Ishikawa (cell line): Measurements from ENCODE around the gene CBLB.

Experiments
- CEBPB ChIP-seq: IDR thresholded peaks from 2 replicates; pipeline ENCODE4 v1.6.1; 2012
- CREB1 ChIP-seq: IDR thresholded peaks from 2 replicates; pipeline ENCODE4 v1.6.1; 2012; ENCODE audit warnings: low read depth
- EGR1 ChIP-seq: IDR thresholded peaks from 2 replicates; pipeline ENCODE4 v1.6.1; 2012
- EP300 ChIP-seq: IDR thresholded peaks from 2 replicates; pipeline ENCODE4 v1.6.1; 2012; ENCODE audit warnings: borderline replicate concordance
- FOXM1 ChIP-seq: IDR thresholded peaks from 2 replicates; pipeline ENCODE4 v1.6.1; 2012; ENCODE audit warnings: low read depth, borderline replicate concordance
- NFIC ChIP-seq: IDR thresholded peaks from 2 replicates; pipeline ENCODE4 v1.6.1; 2012
- RAD21 ChIP-seq: IDR thresholded peaks from 2 replicates; pipeline ENCODE4 v1.6.1; 2012; ENCODE audit warnings: low read depth
- TAF1 ChIP-seq: IDR thresholded peaks from 2 replicates; pipeline ENCODE4 v1.6.1; 2012; ENCODE audit warnings: low read depth, mild to moderate bottlenecking
- TCF12 ChIP-seq: IDR thresholded peaks from 2 replicates; pipeline ENCODE4 v1.6.1; 2012; ENCODE audit warnings: low read depth
- TEAD4 ChIP-seq: IDR thresholded peaks from 2 replicates; pipeline ENCODE4 v1.6.1; 2012
- YY1 ChIP-seq: IDR thresholded peaks from 2 replicates; pipeline ENCODE4 v1.6.1; 2012; ENCODE audit warnings: low read depth
- ZBTB7A ChIP-seq: IDR thresholded peaks from 2 replicates; pipeline ENCODE4 v1.6.1; 2012; ENCODE audit warnings: low read depth
- TF ChIP-seq, protein P1 (sequence below): IDR thresholded peaks from 2 replicates; pipeline ENCODE4 v1.6.1; 2012
- TF ChIP-seq, protein P2 (sequence below): IDR thresholded peaks from 2 replicates; pipeline ENCODE4 v1.6.1; 2012
- TF ChIP-seq, protein P3 (sequence below): IDR thresholded peaks from 2 replicates; pipeline ENCODE4 v1.6.1; 2012; ENCODE audit warnings: low read depth, mild to moderate bottlenecking

CBLB gene

DNA sequence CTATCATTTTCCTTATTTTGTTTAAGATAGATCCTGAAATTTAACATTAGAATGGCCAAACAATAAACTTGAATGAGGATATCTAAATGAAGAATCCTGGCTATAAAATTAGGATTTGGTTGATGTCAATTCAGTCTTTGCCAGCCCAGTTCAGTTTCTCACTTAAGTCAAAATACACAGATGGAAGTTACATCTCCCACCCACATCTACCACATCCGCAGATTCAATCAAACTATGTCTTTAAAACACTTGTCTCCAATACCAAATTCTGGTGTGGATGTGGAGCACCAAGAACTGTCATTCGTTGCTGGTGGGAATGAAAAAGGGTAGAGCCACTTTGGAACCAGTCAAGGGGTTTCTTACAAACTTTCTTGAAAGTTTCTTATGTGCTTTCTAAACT lies 18.2 kb downstream of the CBLB start:
- TF ChIP-seq EP300 (no peak), YY1 (no peak), FOXM1 (no peak), EGR1 (no peak), TAF1 (no peak)
- TF ChIP-seq, protein P1, sequence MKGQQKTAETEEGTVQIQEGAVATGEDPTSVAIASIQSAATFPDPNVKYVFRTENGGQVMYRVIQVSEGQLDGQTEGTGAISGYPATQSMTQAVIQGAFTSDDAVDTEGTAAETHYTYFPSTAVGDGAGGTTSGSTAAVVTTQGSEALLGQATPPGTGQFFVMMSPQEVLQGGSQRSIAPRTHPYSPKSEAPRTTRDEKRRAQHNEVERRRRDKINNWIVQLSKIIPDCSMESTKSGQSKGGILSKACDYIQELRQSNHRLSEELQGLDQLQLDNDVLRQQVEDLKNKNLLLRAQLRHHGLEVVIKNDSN: no peak
- TF ChIP-seq, protein P2, sequence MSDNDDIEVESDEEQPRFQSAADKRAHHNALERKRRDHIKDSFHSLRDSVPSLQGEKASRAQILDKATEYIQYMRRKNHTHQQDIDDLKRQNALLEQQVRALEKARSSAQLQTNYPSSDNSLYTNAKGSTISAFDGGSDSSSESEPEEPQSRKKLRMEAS: no peak

DNA sequence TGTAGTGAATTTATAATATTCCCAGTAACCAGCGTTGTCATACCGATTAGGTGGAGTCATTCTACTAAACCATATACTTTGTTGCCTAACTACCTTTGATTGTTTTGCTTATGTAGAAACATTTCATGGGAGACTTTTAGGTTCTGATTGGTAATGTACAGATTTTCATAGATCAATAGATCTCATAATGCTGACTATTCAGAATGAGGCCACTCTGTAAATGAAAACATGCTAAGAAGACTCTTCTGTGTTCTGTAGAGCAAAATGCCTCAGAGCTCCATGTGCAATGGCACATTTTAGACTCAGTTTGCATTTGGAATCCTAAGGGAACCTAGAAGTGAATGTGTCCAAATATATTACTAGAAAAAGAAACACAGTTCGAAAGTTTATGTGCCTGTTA lies 20.0 kb downstream of the CBLB start:
- TF ChIP-seq ZBTB7A (no peak), YY1 (no peak), EGR1 (no peak)
- TF ChIP-seq, protein P3, sequence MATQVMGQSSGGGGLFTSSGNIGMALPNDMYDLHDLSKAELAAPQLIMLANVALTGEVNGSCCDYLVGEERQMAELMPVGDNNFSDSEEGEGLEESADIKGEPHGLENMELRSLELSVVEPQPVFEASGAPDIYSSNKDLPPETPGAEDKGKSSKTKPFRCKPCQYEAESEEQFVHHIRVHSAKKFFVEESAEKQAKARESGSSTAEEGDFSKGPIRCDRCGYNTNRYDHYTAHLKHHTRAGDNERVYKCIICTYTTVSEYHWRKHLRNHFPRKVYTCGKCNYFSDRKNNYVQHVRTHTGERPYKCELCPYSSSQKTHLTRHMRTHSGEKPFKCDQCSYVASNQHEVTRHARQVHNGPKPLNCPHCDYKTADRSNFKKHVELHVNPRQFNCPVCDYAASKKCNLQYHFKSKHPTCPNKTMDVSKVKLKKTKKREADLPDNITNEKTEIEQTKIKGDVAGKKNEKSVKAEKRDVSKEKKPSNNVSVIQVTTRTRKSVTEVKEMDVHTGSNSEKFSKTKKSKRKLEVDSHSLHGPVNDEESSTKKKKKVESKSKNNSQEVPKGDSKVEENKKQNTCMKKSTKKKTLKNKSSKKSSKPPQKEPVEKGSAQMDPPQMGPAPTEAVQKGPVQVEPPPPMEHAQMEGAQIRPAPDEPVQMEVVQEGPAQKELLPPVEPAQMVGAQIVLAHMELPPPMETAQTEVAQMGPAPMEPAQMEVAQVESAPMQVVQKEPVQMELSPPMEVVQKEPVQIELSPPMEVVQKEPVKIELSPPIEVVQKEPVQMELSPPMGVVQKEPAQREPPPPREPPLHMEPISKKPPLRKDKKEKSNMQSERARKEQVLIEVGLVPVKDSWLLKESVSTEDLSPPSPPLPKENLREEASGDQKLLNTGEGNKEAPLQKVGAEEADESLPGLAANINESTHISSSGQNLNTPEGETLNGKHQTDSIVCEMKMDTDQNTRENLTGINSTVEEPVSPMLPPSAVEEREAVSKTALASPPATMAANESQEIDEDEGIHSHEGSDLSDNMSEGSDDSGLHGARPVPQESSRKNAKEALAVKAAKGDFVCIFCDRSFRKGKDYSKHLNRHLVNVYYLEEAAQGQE: no peak

DNA sequence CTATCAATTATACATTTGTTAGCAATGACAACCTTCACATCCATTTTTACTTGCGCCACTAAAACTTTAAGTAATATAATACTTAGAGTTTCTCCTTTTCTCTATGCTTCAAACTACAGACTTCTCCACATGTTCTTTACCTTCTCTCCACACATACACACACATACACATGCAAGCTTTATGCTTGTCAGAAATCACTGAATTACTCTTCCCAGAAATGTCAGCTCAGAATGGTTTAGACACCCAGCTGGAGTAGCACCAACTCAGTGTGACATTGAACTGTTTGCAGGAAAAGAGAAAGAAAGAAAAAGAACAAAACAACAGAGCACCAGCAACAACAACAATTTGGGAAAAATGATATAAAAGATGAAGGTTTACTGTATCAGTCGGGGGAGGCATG lies 20.9 kb downstream of the CBLB start:
- TF ChIP-seq TCF12: no peak
- TF ChIP-seq NFIC: no peak
- no peak for TF ChIP-seq TAF1
- TF ChIP-seq CREB1: no peak
- TF ChIP-seq YY1: no peak
- TF ChIP-seq, protein P1: no peak
- no peak for TF ChIP-seq CEBPB
- TF ChIP-seq EGR1: no peak
- TF ChIP-seq FOXM1: no peak
- no peak for TF ChIP-seq TEAD4
- no peak for TF ChIP-seq RAD21
- no peak for TF ChIP-seq ZBTB7A
- no peak for TF ChIP-seq EP300
- TF ChIP-seq, protein P2: no peak

DNA sequence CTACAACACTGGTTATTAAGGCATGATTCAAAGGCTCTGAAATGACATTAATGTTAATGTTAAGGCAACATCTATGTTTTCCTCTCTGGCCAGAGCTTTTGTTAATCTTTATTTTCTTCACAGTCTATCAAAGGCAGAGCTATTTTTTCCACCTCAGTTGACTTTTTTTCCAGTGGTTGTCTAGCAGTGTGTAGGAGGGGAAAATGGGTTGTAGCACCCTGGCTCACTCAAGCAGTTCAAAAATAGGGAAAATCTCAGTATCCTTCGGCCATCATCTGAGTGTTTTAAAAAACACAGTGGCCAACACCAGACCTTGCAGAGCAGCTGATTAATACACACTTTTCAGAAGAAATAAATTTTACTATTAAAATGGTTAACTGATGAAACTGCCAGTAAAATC lies 21.4 kb downstream of the CBLB start:
- TF ChIP-seq, protein P3: no peak
- TF ChIP-seq NFIC (no peak), TEAD4 (no peak), YY1 (no peak), RAD21 (no peak), CEBPB (no peak), ZBTB7A (no peak), EP300 (no peak), TCF12 (no peak), CREB1 (no peak), TAF1 (no peak), EGR1 (no peak)
- TF ChIP-seq, protein P2: no peak
- TF ChIP-seq, protein P1: no peak

DNA sequence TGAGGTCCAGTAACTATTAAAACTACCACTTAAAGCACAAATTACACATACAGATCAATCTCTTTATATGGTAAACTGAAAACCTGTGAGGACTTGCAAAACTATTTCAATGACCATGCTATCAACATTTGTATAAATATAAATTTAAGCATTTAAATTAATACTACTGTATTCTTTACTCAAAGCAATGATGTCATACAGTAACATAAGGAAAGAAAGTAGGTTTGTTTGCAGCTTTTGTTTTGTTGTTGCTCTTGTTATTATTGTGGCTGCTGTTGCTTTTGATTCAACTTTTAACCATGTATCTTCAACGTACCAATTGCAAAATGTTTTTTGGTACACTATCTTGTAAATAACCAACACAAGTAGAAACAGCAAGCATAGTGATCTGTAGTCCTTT lies 22.0 kb downstream of the CBLB start:
- TF ChIP-seq TAF1: no peak
- TF ChIP-seq, protein P2: no peak
- TF ChIP-seq EGR1: no peak
- no peak for TF ChIP-seq NFIC
- no peak for TF ChIP-seq RAD21
- no peak for TF ChIP-seq YY1
- no peak for TF ChIP-seq ZBTB7A
- no peak for TF ChIP-seq FOXM1
- no peak for TF ChIP-seq CREB1
- TF ChIP-seq CEBPB: no peak
- TF ChIP-seq EP300: no peak
- TF ChIP-seq TEAD4: no peak
- TF ChIP-seq, protein P3: no peak
- TF ChIP-seq, protein P1: no peak
- no peak for TF ChIP-seq TCF12
